NCI-H1105 treated with DMSO at 0.1 percent for 48 hours (cell line): Measurements from ENCODE around the gene MS4A2.
"Not testable (repeated sequence)": the region's sequence is repeated elsewhere in the genome, so short reads cannot be mapped to it uniquely, and the experiment has no call there.

Experiments
- DNase-seq: peaks from one replicate; lab custom pipeline; 2025; lab: John Stamatoyannopoulos, UW

MS4A2 gene

GRCh38 chr11:60088364-60088763 is at the start of gene MS4A2:
Gene MS4A2 (plus strand): TSS chr11:60088664. CDS start chr11:60088766, 102 bp downstream.
- no peak for DNase-seq

GRCh38 chr11:60040109-60040508 is 48.4 kb upstream of the MS4A2 start, which contains the start of gene OOSP2:
Gene OOSP2 (plus strand): TSS chr11:60040409. CDS start chr11:60040460, 51 bp downstream.
- no peak for DNase-seq

GRCh38 chr11:60050422-60050821 is 38.0 kb upstream of the MS4A2 start:
- not testable (repeated sequence) for DNase-seq

- DNase-seq: not testable (repeated sequence)
These were observed 37.6 kb upstream of the MS4A2 start for GRCh38 chr11:60050839-60051238.

- DNase-seq: no peak
These were observed 32.0 kb upstream of the MS4A2 start, which contains the start of gene MS4A3 for GRCh38 chr11:60056349-60056969. Gene MS4A3 (plus strand): TSS chr11:60056665. CDS start chr11:60061161, 4,496 bp downstream.

- DNase-seq: no peak
These were observed 29.4 kb upstream of the MS4A2 start for GRCh38 chr11:60059052-60059451.

GRCh38 chr11:60059521-60060240 is 28.8 kb upstream of the MS4A2 start:
- no peak for DNase-seq

GRCh38 chr11:60064111-60064510 is 24.4 kb upstream of the MS4A2 start:
- no peak for DNase-seq

- DNase-seq: no peak
These were observed 22.7 kb upstream of the MS4A2 start for GRCh38 chr11:60065801-60066200.

GRCh38 chr11:60069450-60069849 is 19.0 kb upstream of the MS4A2 start:
- no peak for DNase-seq

- DNase-seq: not testable (repeated sequence)
These were observed 16.8 kb upstream of the MS4A2 start for GRCh38 chr11:60071644-60072043.

- DNase-seq: no peak
These were observed 11.1 kb upstream of the MS4A2 start for GRCh38 chr11:60077216-60077817.

- no peak for DNase-seq
These were observed 10.5 kb upstream of the MS4A2 start for GRCh38 chr11:60077981-60078380.

GRCh38 chr11:60078745-60079144 is 9.7 kb upstream of the MS4A2 start:
- DNase-seq: no peak

GRCh38 chr11:60080535-60080934 is 7.9 kb upstream of the MS4A2 start:
- no peak for DNase-seq

GRCh38 chr11:60084631-60085273 is 3.7 kb upstream of the MS4A2 start:
- peak; percentile 69 for DNase-seq

- no peak for DNase-seq
These were observed 2.6 kb upstream of the MS4A2 start for GRCh38 chr11:60085909-60086308.

- DNase-seq: no peak
These were observed 1.2 kb upstream of the MS4A2 start for GRCh38 chr11:60087239-60087638.

- no peak for DNase-seq
These were observed 7.1 kb downstream of the MS4A2 start for GRCh38 chr11:60095477-60096120.

- no peak for DNase-seq
These were observed 8.7 kb downstream of the MS4A2 start for GRCh38 chr11:60097189-60097588.

- DNase-seq: no peak
These were observed 10.0 kb downstream of the MS4A2 start for GRCh38 chr11:60098508-60098907.

GRCh38 chr11:60100516-60100915 is 12.1 kb downstream of the MS4A2 start:
- DNase-seq: no peak
